Stimulated activated CD4-positive, alpha-beta T cell treated with anti-CD3 and anti-CD28 coated beads, Interleukin-1b, Interleukin-23, amount 100 ng/mL, for 4 hours (primary cell): ENCODE results near the gene APP.
"Not testable (repeated sequence)": the region's sequence is repeated elsewhere in the genome, so short reads cannot be mapped to it uniquely, and the experiment has no call there.

Source experiments
- DNase-seq, 2 donors: peaks; one replicate each; pipeline ENCODE4 v3.0.0-alpha.2; 2020; ENCODE audit warnings: low read depth in 2 of 2

APP gene

DNA sequence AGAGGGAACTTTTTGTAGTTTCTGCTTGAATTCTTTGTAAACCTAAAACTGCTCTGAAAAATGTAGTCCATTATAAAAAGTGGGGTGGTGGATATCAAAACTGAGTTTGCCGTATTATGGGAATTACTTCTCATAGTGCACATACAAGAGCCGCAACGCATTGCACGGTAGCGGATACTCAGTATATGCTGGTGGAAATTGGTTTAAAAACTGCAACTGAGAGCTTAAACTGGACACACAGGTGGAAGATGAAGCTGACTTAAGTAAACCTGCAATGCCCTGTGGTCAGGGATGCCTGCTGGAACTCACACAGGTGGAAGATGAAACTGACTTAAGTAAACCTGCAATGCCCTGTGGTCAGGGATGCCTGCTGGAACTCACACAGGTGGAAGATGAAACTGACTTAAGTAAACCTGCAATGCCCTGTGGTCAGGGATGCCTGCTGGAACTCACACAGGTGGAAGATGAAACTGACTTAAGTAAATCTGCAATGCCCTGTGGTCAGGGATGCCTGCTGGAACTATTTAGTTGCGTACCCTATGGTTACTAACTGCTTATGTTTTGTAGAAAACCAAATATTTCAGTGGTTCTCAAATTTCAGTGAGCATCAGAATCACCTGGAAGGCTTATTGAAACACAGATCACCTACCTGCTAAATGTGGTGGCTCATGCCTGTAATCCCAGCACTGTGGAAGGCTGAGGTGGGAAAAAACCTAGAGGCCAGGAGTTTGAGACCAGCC lies 147.8 kb downstream of the APP start:
- not testable (repeated sequence) for DNase-seq

DNA sequence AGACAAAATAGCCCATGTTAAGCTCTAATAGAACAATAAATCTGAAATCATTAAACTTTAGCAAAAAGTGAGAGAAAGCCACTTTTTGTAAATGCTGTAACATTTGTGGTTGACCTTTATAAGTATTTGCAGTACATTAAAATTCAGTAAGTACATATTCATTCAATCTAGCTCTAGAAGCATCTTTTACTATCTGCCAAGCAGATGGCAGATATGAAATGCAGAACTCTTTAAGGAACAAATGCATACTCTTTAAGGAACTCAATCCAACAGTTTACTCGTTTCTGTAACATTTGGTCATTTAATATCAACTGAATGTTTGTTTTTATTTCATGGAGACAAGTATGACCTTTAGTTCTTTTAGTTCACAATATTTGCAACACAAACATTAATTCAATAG lies 150.1 kb downstream of the APP start:
- no peak for DNase-seq

DNA sequence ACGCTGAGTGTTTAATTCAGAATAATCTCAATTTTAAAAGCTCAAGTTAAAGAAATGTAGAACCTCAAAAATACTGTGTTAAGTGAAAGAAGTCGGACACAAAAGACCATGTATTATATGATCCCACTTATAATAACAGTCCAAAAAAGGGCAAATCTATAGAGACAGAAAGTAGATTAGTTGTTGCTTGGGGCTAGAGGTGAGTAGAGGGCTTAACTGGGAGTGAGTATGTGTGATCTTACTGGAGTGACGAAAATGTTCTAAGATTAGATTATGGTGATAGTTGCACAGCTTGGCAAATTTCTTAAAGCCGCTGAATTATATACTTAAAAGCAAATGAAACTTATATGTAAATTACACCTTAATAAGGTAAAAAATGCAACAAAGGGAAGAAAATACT lies 150.5 kb downstream of the APP start:
- no peak for DNase-seq

DNA sequence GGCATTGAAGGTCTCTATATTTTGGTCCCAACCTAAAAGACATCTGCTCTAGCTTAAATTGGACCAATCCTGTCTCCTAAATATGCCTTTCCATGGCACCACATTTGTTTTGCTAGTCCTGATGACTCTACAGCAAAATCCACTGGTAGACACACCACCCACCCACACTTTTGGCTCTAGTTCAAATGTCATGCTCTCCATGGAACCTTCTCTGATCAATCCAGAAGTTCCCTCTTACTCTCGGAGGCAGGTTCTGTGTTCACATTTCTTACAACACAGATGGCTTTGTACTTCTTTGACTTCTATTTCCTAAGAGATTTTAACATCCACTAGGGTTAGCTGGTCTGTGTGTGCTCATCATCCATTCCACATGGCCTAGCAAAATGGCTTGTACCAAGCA lies 151.3 kb downstream of the APP start:
- no peak for DNase-seq

DNA sequence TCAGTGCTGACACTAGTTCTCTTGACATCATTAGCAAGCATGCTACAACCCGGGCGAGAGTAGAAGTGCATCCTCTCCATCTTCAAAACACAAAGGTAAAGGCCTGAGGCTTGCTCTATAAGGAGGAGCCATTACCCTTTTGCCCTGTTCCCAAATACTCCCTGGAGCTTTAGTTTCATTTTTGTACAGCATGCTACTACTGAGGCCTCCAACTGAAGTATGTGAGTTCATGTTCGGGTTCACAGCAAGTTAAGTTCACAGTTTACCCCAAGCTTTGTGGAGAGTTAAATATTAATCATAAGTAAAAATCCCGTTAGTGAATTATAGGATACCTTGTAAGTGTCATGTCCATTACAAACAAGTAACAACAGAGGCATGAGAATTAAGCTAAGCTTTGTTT lies 156.6 kb downstream of the APP start:
- no peak for DNase-seq

DNA sequence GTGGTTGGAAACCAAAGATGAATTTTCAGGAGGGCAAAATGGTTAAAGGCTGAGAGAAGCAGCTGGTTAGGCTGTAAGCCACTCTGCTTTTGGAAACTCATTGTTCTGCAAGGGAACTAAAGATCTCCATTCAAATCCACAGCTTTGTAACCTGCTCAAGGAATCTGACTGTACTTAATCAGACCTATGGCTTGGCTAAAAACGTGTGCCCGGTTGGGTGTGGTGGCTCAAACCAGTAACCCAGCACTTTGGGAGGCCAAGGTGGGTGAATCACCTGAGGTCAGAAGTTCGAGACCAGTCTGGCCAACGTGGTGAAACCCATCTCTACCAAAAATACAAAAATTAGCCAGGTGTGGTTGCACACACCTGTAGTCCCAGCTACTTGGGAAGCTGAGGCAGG lies 158.1 kb downstream of the APP start:
- DNase-seq = not testable (repeated sequence)

DNA sequence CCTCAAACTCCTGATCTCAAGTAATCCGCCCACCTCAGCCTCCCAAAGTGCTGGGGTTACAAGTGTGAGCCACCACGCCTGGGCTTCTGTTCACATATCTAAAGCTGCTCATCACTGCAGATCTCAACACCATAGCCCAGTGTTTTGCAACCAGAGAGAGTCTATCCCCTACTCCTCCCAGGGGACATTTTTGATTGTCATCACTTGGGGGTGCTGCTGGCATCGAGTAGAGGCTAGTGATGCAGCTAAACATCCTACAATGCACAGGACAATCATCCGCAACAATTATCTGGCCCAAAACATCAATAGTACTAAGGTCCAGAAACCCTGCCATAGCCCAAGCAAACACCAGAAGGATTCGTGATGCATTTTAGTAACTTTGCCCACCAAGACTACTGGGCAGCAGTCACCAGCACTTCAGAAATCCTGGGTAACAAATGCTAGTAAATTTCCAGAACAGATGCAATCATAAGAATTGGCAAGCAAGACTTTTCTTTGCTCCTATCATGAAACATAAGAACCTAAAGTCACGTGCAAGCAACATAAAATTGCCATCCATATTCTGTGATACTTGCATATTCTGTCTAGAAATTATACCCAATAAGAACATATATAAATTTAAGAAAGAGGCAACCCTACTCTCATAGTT lies 159.2 kb downstream of the APP start:
- no peak for DNase-seq

DNA sequence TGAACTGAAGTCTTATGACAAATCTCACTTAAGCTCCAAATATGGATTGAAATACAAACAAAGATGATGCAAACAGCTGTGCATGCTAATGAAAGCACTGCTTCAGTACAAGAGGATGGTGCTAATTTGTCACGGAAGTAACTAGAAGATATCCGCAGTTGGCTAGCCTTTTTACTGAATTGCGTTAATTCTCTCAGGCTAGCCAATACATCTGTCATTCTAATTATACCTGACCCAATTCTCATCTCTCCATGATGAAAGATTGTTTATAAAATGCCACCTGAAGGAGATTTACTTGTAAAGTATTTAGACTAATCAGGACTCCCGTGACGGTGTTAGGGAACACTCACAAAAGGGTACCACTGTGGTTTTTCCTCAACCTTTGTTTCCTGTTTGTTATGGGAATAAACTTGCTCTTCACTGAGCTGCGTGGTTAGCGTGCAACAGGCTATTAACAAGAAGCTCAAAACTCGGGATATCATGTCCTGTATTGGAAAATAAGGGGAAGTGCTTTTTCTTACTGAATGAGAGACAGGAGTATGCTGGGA lies 162.5 kb downstream of the APP start:
- DNase-seq = no peak

DNA sequence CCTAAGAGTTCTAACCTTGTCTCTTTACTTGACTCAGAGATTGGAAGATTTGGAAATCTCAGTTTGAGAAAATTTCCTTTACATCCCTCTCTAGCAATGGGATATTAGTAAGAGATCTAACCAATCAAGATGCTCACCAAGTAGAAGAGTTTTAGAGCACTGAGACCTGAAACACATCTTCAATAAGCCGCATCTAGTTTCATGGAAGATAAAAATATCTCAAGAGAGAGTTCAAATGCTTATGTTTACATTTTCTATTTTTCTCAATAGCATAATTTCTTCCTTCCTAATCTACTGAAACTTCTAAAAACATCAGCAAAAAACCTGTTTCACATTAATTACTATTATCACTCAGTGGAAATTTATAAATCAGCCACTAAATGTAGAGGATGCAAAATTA lies 165.1 kb downstream of the APP start:
- DNase-seq = no peak

DNA sequence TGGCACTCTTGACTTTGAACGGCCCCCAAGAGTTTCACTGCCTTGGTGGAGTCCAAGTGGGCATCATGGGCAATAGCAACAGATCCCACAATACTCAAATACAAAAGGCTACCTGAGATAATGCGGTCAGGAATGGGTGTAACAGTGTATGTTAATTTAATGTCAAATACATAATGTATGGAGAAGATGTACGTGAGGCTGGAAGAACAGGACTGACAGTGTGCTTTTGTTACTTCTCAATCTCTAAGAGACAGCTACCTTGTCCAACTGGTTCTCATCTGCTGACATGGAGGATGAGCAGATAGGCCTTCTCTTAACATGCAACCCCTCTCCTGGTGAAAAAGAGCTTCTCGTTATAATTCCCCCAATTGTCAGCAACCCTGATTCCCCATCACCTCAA lies 167.2 kb downstream of the APP start:
- no peak for DNase-seq

DNA sequence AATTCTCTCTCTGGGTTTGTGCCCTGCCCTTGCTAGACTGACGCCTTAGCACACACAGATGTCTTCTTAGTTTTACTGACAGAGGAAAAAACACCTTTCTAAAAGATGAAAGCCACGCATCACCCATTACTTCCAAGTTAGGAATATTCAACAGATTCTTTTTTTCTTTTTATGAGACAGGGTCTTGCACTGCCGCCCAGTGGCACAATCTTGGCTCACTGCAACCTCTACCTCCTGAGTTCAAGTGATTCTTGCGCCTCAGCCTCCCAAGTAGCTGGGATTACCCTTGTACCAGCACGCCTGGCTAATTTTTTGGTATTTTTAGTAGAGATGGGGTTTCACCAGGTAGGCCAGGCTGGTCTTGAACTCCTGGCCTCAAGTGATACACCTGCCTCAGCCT lies 169.2 kb downstream of the APP start:
- no peak for DNase-seq

DNA sequence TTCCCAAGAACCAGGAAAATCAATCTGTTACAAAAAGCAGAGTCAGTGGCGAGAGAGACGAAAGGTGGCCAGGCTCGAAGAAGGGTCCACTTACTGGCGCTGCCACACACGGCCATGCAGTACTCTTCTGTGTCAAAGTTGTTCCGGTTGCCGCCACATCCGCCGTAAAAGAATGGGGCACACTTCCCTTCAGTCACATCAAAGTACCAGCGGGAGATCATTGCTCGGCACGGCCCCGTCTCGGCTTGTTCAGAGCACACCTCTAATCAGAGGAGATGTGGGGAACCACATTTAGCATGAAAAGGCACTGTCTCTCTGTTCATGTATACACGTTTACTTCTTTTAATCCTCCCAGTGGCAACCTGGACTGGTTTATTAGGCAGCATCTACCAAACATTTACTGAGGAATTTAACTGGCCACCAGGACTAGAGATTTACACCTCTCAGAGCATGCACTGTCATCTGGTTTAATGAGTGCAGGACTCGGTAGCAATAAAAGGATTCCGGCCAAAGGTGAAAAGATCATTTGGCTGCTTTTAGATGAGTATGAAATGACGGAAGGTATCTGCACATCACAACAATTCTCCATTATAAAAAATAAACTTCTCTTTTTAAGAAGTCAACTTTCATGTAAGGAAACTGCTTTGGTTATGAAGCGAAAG lies 170.5 kb downstream of the APP start:
- DNase-seq = no peak

DNA sequence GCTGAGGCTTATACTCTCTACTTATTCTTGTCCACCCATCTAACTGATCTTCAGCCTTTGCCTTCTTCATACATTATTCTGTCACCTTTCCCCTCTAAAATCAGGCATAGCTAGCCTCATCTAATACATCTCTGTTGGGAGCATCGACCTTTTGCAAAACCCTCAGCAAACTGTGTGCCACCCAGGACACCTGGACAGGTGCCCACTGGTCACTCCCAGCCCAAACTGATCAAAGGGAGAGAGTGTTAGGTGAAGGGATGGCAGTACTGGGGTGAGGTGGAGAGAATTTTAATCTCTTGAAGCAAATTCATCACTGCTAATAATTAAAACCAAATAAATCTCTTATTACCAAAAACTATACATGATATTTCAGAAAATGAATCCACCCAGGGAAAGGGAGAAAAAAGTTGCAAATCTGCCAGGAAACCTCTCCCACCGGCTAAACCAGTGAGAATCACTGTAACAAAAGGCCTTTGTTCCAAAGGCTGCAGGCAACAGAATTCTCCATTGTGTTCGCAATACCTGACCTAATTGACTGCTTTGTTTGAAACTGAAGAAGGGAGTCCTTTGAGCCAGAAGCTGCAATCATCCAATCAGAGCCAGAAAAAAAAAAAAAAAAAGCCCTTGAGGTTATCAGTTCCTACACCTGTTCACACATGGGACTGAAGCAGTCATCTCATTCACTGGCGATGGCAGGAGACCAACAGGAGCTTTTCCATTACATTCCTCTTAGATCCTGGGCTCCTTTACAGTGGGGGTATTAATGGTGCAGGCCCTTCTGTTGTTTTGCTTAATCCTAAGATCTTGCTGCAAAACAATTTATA lies 172.6 kb downstream of the APP start:
- DNase-seq = no peak

DNA sequence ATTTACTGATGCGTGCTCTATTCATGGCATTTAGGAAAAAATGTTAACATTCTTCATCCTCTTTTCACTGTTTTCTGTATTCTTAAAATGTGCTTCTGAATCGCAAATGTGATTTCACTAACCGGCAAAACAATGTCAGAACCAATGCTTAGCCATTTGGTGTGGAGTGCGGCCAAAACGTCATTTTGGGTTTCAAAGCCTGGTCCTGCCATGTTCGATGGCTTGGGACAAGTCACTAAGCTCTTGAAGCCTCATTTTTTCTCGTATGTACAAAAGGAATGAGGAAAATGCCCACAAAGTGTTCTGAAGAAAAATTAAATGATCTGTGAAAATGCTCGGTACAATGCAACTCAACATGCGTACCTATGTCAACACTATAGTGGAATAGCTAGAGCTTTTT lies 175.3 kb downstream of the APP start:
- no peak for DNase-seq

DNA sequence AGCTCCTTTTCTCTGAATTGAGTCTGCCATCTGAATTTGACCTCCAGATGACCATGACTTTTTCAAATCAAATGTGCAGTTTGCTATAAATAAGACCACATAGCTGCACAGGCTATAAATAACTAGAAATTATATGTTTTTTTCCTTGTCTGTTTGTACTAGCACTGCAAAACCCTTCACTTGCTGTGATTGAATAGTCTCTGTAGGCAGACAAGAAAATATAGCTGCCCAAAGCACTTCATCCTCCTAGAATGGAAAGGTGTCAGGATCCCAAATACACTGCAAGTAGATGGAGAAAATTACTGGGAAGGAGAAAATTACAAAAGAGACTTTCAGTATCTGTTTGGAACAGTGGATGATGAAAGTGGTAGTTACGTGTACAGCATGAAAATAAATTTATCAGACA lies 175.8 kb downstream of the APP start:
- DNase-seq = no peak

DNA sequence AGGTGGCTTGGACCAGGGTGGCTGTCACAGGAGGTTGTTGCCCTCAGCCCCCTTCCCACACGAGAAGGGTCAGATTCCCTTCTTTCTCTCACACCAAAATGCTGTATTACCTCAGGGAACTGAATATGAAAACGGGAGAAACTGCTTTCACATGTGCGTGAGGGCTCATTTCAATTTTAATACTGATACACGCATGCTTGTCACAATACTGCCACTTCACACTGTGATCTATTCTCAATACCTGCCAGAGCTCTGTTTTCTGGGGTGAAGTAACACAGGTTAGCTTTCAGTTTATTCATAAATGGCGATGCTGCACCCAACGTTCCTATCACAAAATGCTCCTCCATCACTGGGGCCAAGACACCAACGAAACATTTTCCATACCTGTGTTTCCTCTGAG lies 181.8 kb downstream of the APP start:
- no peak for DNase-seq

DNA sequence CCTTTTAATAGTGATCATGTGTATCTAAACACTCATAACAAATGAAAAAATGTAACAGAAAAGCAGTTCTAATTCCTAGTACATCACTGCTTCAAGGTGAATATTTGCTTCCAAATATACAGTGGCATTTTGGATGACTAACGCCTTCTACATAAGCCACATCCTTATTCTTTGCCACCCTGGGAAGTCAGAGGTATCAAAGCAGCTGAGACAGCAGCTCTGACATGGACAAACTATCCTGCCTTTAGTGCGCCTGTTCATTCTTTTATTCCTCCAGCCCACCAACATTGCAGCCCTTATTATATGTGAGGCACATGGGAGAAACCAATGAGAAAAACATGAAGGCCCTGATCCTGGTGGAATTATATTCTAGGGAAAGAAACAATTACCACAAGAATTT lies 183.0 kb downstream of the APP start:
- DNase-seq = no peak

DNA sequence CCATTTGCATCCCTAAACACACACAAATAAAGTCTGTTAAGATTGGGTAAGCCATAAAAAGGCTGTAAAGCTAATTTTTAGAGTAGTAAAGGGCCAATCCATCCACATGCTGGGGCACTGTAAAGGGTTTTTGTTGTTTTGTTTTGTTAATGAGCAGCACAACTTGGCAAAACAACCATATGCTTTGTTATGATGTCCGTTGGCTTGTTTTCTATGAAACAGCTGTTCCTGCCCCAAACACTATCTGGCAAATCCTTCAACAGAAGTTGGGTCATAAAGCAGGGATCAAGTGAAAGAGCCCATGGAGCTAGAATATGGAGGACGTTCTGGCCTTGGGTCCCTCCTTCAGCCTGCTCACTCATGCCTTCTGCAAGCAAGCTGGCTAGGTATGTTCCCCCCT lies 183.6 kb downstream of the APP start:
- no peak for DNase-seq

DNA sequence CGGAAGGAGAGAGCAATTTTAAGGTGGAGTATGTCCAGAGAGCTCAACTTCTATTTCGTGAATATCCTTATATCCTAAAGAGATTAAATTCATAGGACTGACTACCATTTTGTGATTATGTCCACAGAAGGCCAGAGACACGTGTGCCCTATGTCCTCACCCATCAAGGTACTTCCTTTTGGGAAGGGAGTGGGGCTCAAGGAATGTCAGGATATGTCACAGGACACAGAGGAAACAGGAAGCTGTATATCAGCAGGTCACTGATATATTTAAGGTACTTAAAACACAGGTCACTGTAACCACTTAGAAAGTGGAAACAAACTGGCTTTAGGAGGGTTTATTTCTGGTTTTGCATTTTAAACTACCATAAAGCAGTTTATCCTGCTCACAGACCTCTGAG lies 184.6 kb downstream of the APP start:
- no peak for DNase-seq

DNA sequence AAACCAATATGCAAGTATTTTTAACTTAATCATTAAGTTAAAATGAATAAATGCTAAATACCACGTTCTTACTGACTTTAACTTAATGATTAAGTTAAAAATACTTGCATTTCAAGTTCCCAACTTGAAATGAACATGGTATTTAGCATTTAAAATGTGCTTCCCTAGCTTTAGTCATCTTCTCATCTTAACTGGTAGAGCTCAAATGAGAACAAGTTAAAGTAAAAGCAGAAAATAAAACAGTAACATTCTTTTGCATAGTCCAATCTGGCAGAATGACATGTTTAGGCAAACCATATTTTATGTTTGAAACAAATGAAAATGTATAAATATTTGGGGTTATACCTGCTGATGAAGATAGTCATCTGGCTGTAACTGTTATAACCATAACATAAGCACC lies 186.0 kb downstream of the APP start:
- no peak for DNase-seq

DNA sequence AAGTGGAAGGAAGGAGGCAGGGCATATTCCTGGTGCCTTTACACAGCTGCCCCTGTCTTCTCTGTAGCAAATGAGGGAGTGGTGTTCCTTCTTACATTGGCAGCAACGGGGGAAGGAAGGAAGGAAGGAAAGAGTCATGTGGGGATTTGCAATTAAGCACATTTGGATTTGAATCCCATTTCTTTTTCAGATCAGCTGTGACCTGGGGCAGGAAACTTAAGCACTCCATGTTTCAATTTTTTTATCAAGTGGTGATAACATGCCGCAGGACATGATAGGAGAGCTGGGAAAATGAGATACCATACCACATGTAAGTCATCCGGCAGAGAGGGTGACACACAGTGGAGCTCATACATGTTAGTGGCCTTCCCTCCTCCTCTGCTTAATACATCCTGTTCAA lies 186.8 kb downstream of the APP start:
- DNase-seq = no peak

DNA sequence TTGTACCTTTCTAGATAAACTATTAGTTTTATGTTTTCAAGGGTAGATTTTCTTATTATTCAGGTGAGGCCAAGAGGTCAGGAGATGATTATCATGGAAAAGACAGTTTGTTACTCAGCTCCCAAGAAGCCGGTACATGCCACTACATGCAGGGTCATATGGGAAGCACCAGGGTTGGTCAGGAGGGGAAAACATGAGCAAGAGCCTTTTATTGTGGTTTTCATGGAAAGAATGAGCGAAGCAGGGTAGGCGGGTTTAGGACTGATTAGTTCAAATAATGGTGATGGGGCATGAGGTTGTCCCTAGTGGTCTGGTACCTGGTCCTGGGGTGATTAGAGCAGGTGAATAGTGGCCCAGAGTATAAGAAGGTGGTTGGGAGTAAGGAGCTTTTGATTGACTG lies 189.9 kb downstream of the APP start:
- no peak for DNase-seq
